ENCODE measurements around the gene NINJ1.

DNA sequence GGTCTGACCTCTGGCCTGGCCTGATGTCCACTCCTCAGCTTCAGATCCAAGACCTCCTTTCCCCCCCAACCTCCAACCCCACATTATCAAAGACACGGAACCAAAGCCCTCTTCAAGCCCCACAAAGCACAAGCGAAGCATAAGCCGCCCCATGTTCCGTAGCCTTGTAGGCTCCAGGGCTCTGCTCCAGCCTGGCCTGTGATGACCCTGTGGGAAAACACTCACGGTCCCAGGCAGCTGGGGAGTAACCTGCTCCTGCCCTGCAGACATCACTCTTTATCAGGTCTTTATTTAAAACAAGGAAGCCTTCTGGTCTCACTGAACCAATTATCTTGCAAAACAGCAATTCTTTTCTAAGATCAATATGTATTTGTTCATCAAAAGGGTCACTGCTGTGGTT lies 34.5 kb upstream of the NINJ1 start:
- TF ChIP-seq, protein P1, sequence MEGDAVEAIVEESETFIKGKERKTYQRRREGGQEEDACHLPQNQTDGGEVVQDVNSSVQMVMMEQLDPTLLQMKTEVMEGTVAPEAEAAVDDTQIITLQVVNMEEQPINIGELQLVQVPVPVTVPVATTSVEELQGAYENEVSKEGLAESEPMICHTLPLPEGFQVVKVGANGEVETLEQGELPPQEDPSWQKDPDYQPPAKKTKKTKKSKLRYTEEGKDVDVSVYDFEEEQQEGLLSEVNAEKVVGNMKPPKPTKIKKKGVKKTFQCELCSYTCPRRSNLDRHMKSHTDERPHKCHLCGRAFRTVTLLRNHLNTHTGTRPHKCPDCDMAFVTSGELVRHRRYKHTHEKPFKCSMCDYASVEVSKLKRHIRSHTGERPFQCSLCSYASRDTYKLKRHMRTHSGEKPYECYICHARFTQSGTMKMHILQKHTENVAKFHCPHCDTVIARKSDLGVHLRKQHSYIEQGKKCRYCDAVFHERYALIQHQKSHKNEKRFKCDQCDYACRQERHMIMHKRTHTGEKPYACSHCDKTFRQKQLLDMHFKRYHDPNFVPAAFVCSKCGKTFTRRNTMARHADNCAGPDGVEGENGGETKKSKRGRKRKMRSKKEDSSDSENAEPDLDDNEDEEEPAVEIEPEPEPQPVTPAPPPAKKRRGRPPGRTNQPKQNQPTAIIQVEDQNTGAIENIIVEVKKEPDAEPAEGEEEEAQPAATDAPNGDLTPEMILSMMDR (IDR thresholded peaks at IDR 0.05) = no peak
- no peak for TF ChIP-seq EZH2phosphoT487 (IDR thresholded peaks at IDR 0.05)
- TF ChIP-seq EZH2 (IDR thresholded peaks at IDR 0.05) = no peak

All from neural progenitor cell (in vitro differentiated cells).